ENCODE data around the gene ZW10.
A peak's percentile ranks its signal among the peaks of the same experiment; 100 is the strongest.

ZW10 gene

DNA sequence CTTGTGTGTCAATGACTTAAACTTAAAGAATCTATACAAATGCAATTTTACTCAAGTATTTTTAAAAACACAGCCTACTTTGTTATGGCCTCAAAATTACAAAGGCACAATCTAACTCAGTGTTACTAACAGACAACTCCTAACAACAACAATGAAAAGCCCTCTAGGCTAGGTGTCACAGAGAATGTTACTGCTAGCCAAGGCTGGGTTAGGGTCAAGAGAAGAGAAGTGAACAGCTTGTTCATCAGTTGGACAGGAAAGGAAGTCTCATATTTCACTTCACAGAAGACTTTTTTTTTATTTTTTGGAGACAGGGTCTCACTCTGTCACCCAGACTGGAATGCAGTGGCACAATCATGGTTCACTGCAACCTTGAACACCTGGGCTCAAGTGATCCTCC lies 32.1 kb upstream of the ZW10 start:
- H3K4me2 ChIP-seq (ENCODE audit: insufficient read depth, low read length), result no peak overlapping the region
- peaks cover 66% of the 10 kb centered on the region for H3K36me3 ChIP-seq (ENCODE audit: insufficient read depth, low read length)
- ATAC-seq (ENCODE audit: insufficient read depth, low read depth) (no peak), DNase-seq (no peak)
- H3K9ac ChIP-seq (ENCODE audit: low read depth, low read length), result no peak overlapping the region
- H4K20me1 ChIP-seq (ENCODE audit: insufficient read depth, low read length), result no peaks in the 10 kb centered on the region
- no peak overlapping the region for H3K4me3 ChIP-seq (ENCODE audit: low read depth in 1 of 2, low read length in 2 of 2)
- TF ChIP-seq EZH2 (IDR thresholded peaks at IDR 0.05; ENCODE audit: borderline replicate concordance, low read depth, low read length, severe bottlenecking), result no peak
- TF ChIP-seq, protein P1, sequence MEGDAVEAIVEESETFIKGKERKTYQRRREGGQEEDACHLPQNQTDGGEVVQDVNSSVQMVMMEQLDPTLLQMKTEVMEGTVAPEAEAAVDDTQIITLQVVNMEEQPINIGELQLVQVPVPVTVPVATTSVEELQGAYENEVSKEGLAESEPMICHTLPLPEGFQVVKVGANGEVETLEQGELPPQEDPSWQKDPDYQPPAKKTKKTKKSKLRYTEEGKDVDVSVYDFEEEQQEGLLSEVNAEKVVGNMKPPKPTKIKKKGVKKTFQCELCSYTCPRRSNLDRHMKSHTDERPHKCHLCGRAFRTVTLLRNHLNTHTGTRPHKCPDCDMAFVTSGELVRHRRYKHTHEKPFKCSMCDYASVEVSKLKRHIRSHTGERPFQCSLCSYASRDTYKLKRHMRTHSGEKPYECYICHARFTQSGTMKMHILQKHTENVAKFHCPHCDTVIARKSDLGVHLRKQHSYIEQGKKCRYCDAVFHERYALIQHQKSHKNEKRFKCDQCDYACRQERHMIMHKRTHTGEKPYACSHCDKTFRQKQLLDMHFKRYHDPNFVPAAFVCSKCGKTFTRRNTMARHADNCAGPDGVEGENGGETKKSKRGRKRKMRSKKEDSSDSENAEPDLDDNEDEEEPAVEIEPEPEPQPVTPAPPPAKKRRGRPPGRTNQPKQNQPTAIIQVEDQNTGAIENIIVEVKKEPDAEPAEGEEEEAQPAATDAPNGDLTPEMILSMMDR (IDR thresholded peaks at IDR 0.05; ENCODE audit: borderline replicate concordance, extremely low read depth, low read length, poor library complexity, severe bottlenecking), result no peak
- no peak overlapping the region for H3K27ac ChIP-seq (ENCODE audit: low read length)
- H3K27me3 ChIP-seq (ENCODE audit: insufficient read depth, low read length, poor library complexity), result no peaks in the 10 kb centered on the region
- no peaks in the 10 kb centered on the region for H3K4me1 ChIP-seq (ENCODE audit: insufficient read depth, low read length)
- H3K9me3 ChIP-seq (ENCODE audit: insufficient read depth, low read length, severe bottlenecking), result no peaks in the 10 kb centered on the region
- H2AFZ ChIP-seq (ENCODE audit: low read depth, low read length), result no peak overlapping the region
- H3K79me2 ChIP-seq (ENCODE audit: insufficient read depth, low read length), result no peaks in the 10 kb centered on the region

DNA sequence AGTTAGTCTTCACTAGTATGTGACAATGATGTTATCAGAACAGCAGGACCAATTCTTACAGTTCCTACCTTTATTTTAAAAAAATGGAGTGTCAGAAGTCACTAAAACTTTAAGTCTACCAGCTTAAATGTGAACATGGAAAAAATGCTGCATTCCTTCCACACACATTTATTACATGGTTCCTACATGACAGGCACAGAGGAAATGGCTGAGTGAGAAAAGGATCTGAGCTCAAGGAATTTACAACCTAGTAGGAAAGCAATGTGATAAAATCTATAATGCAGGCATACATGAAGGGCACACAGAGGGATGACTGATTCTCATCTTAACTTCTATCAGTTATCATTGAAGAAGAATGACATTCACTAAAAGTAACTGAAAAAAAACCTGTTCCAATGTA lies 29.1 kb upstream of the ZW10 start:
- peaks cover 62% of the 10 kb centered on the region; the same call in 1 of the 2 replicates for H3K36me3 ChIP-seq (ENCODE audit: insufficient read depth, low read length)
- H4K20me1 ChIP-seq (ENCODE audit: insufficient read depth, low read length), result no peaks in the 10 kb centered on the region
- H3K4me2 ChIP-seq (ENCODE audit: insufficient read depth, low read length), result no peak overlapping the region
- ATAC-seq (ENCODE audit: insufficient read depth, low read depth), result no peak
- H3K9ac ChIP-seq (ENCODE audit: low read depth, low read length), result no peak overlapping the region
- no peaks in the 10 kb centered on the region for H3K79me2 ChIP-seq (ENCODE audit: insufficient read depth, low read length)
- H3K9me3 ChIP-seq (ENCODE audit: insufficient read depth, low read length, severe bottlenecking), result no peaks in the 10 kb centered on the region
- TF ChIP-seq EZH2 (IDR thresholded peaks at IDR 0.05; ENCODE audit: borderline replicate concordance, low read depth, low read length, severe bottlenecking), result no peak
- TF ChIP-seq, protein P1 (IDR thresholded peaks at IDR 0.05; ENCODE audit: borderline replicate concordance, extremely low read depth, low read length, poor library complexity, severe bottlenecking), result no peak
- no peak overlapping the region for H3K27ac ChIP-seq (ENCODE audit: low read length)
- H2AFZ ChIP-seq (ENCODE audit: low read depth, low read length), result no peak overlapping the region
- no peaks in the 10 kb centered on the region for H3K27me3 ChIP-seq (ENCODE audit: insufficient read depth, low read length, poor library complexity)
- no peak for DNase-seq
- H3K4me3 ChIP-seq (ENCODE audit: low read depth in 1 of 2, low read length in 2 of 2), result no peak overlapping the region
- no peaks in the 10 kb centered on the region for H3K4me1 ChIP-seq (ENCODE audit: insufficient read depth, low read length)

DNA sequence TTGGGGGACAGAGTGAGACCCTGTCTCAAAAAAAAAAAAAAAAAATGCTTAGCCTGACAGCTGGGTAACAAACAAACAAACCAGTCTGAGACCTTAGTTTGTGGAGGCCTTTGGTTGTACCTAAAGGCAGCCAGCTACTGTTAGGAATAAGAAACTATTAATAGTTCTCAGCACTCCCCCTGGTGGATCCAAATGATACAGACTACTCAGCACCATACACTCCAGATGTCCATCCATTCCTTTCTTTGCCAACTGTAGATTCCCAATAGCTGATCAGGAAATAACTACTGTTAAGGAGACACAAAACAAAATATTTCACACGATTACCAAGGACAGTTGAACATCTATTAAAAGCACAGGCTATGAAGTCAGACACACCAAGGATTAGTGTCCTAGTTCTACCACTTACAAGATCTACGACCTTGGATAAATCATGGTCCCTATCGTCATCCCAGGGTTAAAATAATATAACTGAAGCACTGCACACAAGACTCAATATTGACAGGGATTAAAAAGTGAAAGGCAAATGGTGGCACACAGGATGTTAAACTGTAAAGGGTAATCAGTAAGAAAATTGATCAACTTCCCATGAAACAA lies 23.3 kb upstream of the ZW10 start:
- Histone ChIP-seq H3K79me2 (ENCODE audit: insufficient read depth, low read length) (no peaks in the 10 kb centered on the region), H3K4me1 (ENCODE audit: insufficient read depth, low read length) (no peaks in the 10 kb centered on the region), H3K9me3 (ENCODE audit: insufficient read depth, low read length, severe bottlenecking) (no peaks in the 10 kb centered on the region), H3K4me2 (ENCODE audit: insufficient read depth, low read length) (no peak overlapping the region), H3K36me3 (ENCODE audit: insufficient read depth, low read length) (peaks cover 21% of the 10 kb centered on the region; the same call in 1 of the 2 replicates), H2AFZ (ENCODE audit: low read depth, low read length) (no peak overlapping the region), H3K27ac (ENCODE audit: low read length) (no peak overlapping the region), H3K27me3 (ENCODE audit: insufficient read depth, low read length, poor library complexity) (no peaks in the 10 kb centered on the region), H3K9ac (ENCODE audit: low read depth, low read length) (no peak overlapping the region), H3K4me3 (ENCODE audit: low read depth in 1 of 2, low read length in 2 of 2) (no peak overlapping the region), H4K20me1 (ENCODE audit: insufficient read depth, low read length) (no peaks in the 10 kb centered on the region)
- ATAC-seq (ENCODE audit: insufficient read depth, low read depth) (peak; percentile 89), DNase-seq (peak; percentile 14)
- no peak for TF ChIP-seq EZH2 (IDR thresholded peaks at IDR 0.05; ENCODE audit: borderline replicate concordance, low read depth, low read length, severe bottlenecking)
- TF ChIP-seq, protein P1 (IDR thresholded peaks at IDR 0.05; ENCODE audit: borderline replicate concordance, extremely low read depth, low read length, poor library complexity, severe bottlenecking), result peak; percentile 72

Data from DND-41 (cell line).